HG03520 (cell line): ENCODE results near the gene SHROOM3.
"Not testable (repeated sequence)": the region's sequence is repeated elsewhere in the genome, so short reads cannot be mapped to it uniquely, and the experiment has no call there.

Source experiments
- ATAC-seq: cut with Tn5 transposase; IDR thresholded peaks from one replicate; pipeline ENCODE4 v1.9.1; 2021; ENCODE audit warnings: mild to moderate bottlenecking, moderate library complexity; ENCODE audit not compliant: unreplicated experiment

SHROOM3 gene

DNA sequence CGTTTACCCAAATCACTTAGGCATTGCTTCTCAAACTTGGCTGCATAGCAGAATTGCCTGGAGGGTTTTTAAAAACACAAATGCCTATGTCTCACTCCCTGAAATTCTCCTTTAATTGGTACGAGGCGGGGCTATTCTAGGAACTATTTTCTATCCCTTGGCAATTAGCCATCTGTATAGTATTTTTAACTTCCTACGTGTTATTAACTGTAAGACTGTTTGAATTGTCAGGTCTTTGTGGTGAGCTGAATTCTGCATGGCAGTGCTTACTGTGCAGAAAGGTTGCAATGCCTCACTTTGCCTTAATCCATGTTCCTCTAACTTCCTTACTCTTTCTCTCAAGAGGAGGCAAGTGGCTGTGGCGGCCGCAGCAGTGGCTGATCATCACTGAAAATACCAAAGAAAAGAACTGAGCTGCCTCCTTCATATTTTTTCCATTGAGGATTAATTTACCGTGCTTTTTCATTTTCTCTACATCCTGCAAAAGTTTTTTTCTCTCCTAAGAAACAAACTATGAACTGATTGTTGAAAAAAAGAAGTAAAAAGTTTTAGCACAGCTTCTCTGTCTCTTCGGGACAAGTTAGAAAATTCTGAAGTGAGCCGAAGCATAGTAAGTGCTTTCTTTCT lies at the start of gene SHROOM3:
Gene SHROOM3 (plus strand): TSS at position 329 of the 627 bp plus-strand sequence. CDS start 824 bp downstream, outside the sequence.
- no peak for ATAC-seq

DNA sequence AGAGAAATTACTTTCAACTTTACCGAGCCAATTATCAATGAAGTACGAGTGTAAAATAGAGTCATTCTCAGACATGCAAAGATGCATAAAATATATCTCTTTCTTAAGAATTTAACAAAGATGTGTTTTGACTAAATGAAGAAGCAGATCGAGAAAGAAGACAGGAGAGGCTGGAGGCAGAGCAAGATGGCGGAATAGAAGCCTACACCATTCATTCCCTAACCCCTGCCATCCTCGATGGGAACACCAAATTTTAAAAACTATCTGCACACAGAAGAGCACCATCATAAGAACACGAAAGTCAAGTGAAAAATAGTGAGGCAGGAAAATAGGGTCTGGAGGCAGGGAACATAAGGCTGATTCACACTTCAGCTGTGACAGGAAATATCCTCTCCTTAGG lies 49.1 kb upstream of the SHROOM3 start:
- ATAC-seq = no peak

DNA sequence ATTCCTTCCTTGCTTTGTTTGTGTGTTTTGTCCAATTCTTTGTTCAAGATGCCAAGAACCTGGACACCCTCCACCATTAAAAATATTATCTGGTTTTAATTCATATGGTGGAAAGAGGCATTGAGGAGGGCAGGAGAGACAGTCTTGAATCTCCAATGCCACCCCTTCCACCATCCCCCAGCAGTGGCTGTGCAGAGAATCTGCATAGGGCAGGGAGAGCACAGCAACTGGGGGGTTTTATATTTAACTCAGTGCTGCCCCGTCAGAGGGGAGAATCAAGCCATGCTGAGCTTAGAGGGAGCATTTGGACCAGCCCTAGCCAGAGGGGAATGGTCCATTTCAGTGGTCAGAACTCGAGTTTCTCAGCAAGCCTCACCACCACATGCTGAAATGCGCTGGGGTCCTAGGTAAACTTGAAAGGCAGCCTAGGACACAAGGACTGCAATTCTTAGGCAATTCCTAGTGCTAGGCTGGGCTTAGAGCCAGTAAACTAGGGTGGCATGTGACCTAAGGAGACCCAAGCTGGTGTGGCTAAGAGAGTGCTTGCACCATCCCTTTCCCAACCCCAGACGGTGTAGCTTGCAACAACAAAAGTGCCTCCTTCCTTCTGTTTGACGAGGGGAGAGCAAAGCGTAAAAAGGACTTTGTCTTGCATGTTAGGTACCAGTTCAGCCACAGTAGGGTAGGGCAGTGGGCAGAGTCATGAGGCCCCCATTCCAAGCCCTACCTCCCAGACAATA lies 48.3 kb upstream of the SHROOM3 start:
- no peak for ATAC-seq

GRCh38 chr4:76388160-76388908 lies 46.7 kb upstream of the SHROOM3 start:
- ATAC-seq = no peak

GRCh38 chr4:76401654-76402053 lies 33.4 kb upstream of the SHROOM3 start:
- ATAC-seq = no peak

DNA sequence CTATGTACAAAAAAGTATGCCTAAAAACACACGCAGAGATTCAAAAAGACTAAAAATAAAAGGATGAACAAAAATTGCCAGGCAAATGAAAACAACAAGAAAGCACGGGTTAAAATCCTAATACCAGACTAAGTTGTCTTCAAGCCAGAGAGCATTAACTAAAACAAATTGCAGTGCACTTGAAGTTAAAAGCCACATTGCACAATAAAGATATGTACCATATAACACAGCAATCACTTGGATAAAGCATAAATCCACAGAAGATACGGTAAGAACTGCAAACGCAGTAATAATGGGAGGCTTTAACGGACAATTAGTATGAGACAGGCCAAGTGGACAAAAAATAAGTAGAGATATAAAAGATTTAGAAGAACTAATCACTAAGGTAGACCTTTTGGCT lies 28.9 kb upstream of the SHROOM3 start:
- no peak for ATAC-seq

DNA sequence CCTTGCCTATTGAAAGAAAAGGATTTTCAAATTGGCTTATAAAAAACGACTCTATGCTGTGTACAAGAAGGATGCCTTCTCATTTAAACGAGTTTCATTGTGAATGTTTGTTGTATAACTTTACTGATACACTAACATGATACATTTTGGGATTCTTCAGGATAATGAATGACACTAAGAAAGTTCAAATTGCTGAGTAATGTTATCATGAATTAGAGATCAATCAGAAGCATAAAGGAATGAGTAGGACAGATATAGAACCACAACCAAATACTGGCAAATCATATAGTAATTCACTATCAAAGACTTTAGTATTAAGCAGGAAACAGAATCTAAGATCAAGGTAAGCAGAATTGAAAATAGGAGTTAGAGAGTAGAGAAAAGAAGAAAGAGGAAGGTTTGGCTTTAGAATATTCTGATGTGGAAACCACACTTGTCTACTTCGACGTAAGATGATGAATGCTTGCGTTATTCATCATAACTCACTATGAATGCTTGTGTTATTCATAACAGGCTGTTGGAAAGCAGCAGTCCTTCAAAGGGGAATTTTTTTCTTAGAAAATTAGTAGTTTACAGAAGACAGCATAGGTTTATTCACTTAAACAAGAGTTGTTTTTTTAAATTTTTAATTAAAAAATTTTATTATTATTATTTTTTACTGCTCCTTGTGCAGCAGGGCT lies 27.4 kb upstream of the SHROOM3 start:
- no peak for ATAC-seq

DNA sequence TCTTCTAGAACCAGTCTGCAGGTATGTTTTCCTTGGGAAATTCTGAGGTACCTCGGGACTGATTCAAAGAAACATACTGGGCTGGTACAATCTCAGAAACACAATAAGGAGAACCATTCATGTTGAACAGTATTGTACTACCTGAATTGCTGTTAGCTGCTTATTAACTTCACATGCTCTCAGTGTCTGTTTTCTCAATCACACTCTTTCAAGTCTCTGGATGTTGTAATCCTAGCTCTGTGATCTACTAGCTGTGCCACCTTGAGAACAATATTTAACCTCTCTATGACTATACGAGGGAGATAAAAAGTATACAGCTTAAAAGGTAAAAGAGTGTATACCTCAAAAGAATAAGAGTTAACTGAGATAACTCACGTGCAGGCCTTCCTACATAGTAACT lies 24.4 kb upstream of the SHROOM3 start:
- no peak for ATAC-seq

GRCh38 chr4:76420188-76420761 lies 14.8 kb upstream of the SHROOM3 start:
- ATAC-seq = no peak

DNA sequence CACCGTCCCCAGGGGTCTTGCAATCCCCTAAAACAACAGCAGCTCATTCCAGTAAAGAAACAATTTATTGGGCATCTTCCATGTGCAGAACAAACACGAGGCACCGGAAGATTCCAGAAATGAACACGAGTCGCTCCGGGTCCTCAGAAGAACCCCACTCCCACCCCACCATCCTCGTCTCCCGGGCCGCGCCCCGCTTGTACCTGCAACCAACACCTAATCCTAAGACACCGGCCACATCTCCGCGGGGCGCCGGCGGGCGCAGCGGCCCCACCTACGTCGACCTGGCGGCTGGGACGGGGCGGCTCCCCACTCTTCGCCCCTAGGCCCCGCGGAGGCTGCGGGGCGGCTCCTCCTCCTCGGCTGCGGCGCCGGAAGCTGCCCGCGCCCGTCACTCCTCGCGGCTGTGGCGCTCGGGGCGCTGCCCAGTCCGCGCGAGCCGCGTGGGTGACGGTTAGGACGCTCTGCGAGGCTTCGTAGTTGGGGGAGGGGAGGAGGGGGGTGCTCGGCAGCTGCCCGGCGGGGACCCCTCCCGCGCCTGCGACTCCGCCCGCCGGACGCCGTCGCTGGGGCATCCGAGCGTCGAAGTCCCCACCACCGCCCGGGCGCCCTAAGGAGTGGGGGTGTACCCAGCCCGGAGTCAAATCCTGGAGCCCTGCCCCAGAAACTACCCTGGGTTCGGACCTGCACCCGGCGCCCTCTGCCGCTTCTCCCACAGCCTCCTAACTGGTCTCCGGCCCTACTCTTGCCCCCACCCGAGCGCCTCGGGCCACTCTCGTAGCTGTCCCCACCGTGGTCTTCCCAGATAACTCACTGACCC lies 14.1 kb upstream of the SHROOM3 start, which contains the start of gene CCDC158:
Gene CCDC158 (minus strand): TSS at position 380 of the 820 bp plus-strand sequence. CDS start 17,934 bp downstream, outside the sequence.
- no peak for ATAC-seq

DNA sequence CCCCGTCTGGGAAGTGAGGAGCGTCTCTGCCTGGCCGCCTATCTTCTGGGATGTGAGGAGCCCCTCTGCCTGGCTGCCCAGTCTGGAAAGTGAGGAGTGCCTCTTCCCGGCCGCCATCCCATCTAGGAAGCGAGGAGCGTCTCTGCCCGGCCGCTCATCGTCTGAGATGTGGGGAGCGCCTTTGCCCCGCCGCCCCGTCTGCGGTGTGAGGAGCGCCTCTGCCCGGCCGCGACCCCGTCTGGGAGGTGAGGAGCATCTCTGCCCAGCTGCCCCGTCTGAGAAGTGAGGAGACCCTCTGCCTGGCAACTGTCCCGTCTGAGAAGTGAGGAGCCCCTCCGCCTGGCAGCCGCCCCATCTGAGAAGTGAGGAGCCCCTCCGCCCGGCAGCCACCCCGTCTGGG lies 11.9 kb upstream of the SHROOM3 start:
- not testable (repeated sequence) for ATAC-seq

GRCh38 chr4:76426272-76426671 lies 8.8 kb upstream of the SHROOM3 start:
- ATAC-seq = no peak

DNA sequence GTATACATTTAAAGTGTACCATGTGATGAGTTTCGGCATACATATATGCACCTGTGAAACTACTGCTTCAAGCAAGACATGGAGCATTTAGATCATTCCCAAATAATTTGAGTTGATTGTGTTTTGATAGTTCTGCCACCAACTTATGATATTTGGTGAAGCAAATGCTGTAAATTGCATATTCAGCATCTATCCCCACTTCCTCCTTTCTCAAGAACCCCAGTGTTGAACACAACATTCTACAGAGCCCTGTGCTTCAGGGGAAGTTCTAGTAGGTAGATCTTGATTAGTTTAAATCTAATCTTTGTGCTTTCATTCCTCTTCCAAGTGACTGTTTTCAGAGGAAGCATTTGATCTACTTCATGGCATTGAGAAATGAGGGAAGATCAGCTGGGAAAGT lies 5.4 kb upstream of the SHROOM3 start:
- no peak for ATAC-seq

GRCh38 chr4:76430519-76431388 lies 4.3 kb upstream of the SHROOM3 start:
- no peak for ATAC-seq

GRCh38 chr4:76435528-76436319 lies 695 bp downstream of the SHROOM3 start:
- ATAC-seq = no peak

DNA sequence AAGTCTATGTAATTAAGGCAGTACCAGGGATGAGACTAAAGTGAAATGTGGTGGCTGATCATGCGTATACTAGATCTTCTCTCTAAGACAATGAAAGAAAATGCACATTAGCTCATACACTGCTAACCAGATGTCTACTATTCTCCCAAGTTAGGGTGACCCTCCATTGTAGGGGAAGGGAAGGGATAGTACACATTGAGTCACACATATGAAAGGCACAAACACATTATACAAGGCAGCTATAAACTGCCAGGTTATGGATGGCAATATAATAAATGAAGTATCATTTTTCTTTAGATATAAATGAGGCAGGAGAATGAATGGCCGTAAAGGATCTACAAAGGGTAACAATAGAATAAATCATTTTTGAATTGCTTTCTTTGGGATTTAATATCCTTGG lies 4.5 kb downstream of the SHROOM3 start:
- ATAC-seq = no peak

- ATAC-seq = no peak
These were observed 6.9 kb downstream of the SHROOM3 start for GRCh38 chr4:76441881-76442280.

DNA sequence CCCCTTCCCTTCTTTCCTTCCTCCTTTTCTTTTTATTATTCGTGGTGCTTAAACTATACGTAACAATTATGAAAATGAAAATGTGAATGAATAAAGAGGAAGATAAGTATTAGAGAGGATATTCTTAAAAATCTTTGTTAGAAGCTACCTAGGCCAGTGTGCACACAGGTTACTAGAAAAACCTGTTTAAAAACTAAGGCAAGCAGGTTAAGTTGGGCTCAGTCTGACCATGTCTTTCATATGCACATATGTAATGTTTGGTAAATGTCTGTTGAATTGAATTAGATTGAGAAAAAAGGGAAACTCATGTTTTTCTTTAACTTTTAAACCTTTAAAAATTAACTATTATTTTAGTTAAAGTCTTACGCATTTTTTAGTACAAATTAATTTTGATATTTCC lies 7.8 kb downstream of the SHROOM3 start:
- no peak for ATAC-seq
